Stomach (tissue), 4 donors: Measurements from ENCODE around the gene JAG2.

Experiments
- CTCF ChIP-seq, 7 experiments: fragments of 450-650 bp in 4 of 7; fragments of 200-600 bp in 3 of 7; sonication (generic) in 3 of 7; IDR thresholded peaks; one replicate each; pipeline ENCODE4 v1.5.1; 2016 to 2019; ENCODE audit warnings: antibody characterized with exemption in 7 of 7, control low read depth in 2 of 7, mild to moderate bottlenecking in 1 of 7
- EP300 ChIP-seq: sonication (generic); formaldehyde crosslinking; IDR thresholded peaks from one replicate; pipeline ENCODE4 v1.6.1; 2017; ENCODE audit warnings: antibody characterized with exemption
- POLR2A ChIP-seq, 4 donors: fragments of 450-650 bp; IDR thresholded peaks; one replicate each; pipeline ENCODE4 v1.6.1; 2016; ENCODE audit warnings: antibody characterized with exemption in 4 of 4, control low read depth in 2 of 4, mild to moderate bottlenecking in 1 of 4, moderate library complexity in 1 of 4
- POLR2AphosphoS5 ChIP-seq, 3 donors: sonication (generic); formaldehyde crosslinking; IDR thresholded peaks; one replicate each; pipeline ENCODE4 v1.6.1; 2016; ENCODE audit warnings: antibody characterized with exemption in 3 of 3

GRCh38 chr14:105150368-105151083 lies 18.1 kb downstream of the JAG2 start:
- TF ChIP-seq CTCF (IDR thresholded peaks at IDR 0.05) (no peak), POLR2A (IDR thresholded peaks at IDR 0.05) (no peak), POLR2AphosphoS5 (IDR thresholded peaks at IDR 0.05) (no peak), EP300 (no peak)
